GM12878 (cell line): ENCODE results near the gene RMP24.

Experiments
- ATAC-seq: fragments of 200-7000 bp; cut with Tn5 transposase; 3 replicates; pipeline ENCODE4 v1.9.1; 2020; ENCODE audit warnings: mild to moderate bottlenecking, moderate library complexity
- BruUV-seq: library from RNA; stranded (reverse); fragments of 400-500 nt; replicated peaks from 2 replicates; lab custom pipeline; 2021; lab: Mats Ljungman, UMichigan
- CTCF ChIA-PET: fragments of 300-600 bp; sonication (Branson Sonifier 250); formaldehyde crosslinking; extraction: SDS; loops from one replicate; lab custom pipeline; 2021; ENCODE audit warnings: inconsistent platforms; lab: Yijun Ruan, JAX
- POLR2A ChIA-PET: fragments of 350-600 bp; formaldehyde crosslinking; extraction: SDS; loops from one replicate; lab custom pipeline; 2021; ENCODE audit warnings: inconsistent platforms; lab: Charles Lee
- RAD21 ChIA-PET: fragments of 300-600 bp; sonication (Branson Sonifier 250); formaldehyde crosslinking; loops from one replicate; lab custom pipeline; 2023; ENCODE audit warnings: antibody characterized with exemption; ENCODE audit not compliant: unreplicated experiment; lab: Charles Lee
- SMC1A ChIA-PET: fragments of 300-600 bp; sonication (Branson Sonifier 250); formaldehyde crosslinking; loops from one replicate; lab custom pipeline; 2023; ENCODE audit not compliant: unreplicated experiment, uncharacterized antibody; lab: Charles Lee
- DNase-seq: peaks from one replicate; pipeline ENCODE4 v3.0.0-alpha.2; 2011; ENCODE audit warnings: low read depth, low spot score
- FAIRE-seq: peaks from 3 replicates; lab custom pipeline; 2011; peaks lifted over from hg19 to GRCh38; lab: Jason Lieb, UNC
- H2AFZ ChIP-seq: 2 replicates; pipeline ENCODE4 v1.6.0; 2011; ENCODE audit warnings: low read depth, low read length, control low read depth; ENCODE audit not compliant: control insufficient read depth
- H3K27ac ChIP-seq: 2 replicates; pipeline ENCODE4 v1.5.1; 2011; ENCODE audit warnings: control low read depth; ENCODE audit not compliant: control insufficient read depth, insufficient read depth
- H3K27me3 ChIP-seq, 2 experiments: replicated peaks in 1 of 2; 2 replicates each; pipeline versions ENCODE4 v1.6.0 to v1.6.1; 2011; ENCODE audit warnings: low read length in 1 of 2; ENCODE audit not compliant: control insufficient read depth in 2 of 2, insufficient read depth in 2 of 2
- H3K36me3 ChIP-seq, 2 experiments: 2 replicates each; pipeline ENCODE4 v1.5.1; 2011; ENCODE audit warnings: low read length in 1 of 2; ENCODE audit not compliant: control insufficient read depth in 2 of 2, insufficient read depth in 2 of 2
- H3K4me1 ChIP-seq: 2 replicates; pipeline ENCODE4 v1.6.1; 2011; ENCODE audit warnings: mild to moderate bottlenecking, low read length, moderate library complexity, mixed read lengths; ENCODE audit not compliant: control insufficient read depth, insufficient read depth
- H3K4me2 ChIP-seq: 2 replicates; pipeline ENCODE4 v1.6.0; 2011; ENCODE audit warnings: control low read depth; ENCODE audit not compliant: control insufficient read depth, insufficient read depth
- H3K4me3 ChIP-seq: fragments of 200-600 bp; sonication (generic); 2 replicates; pipeline ENCODE4 v1.5.1; 2016
- H3K79me2 ChIP-seq: 2 replicates; pipeline ENCODE4 v1.6.0; 2011; ENCODE audit warnings: low read length; ENCODE audit not compliant: control insufficient read depth, insufficient read depth
- H3K9ac ChIP-seq: 2 replicates; pipeline ENCODE4 v1.8.0; 2011; ENCODE audit warnings: low read length, control low read depth, mixed read lengths; ENCODE audit not compliant: control insufficient read depth, insufficient read depth
- H3K9me3 ChIP-seq: replicated peaks from 3 replicates; pipeline ENCODE4 v1.5.1; 2011; ENCODE audit warnings: mild to moderate bottlenecking, low read length; ENCODE audit not compliant: control insufficient read depth, insufficient read depth
- H4K20me1 ChIP-seq: 2 replicates; pipeline ENCODE4 v1.6.0; 2011; ENCODE audit not compliant: control insufficient read depth, insufficient read depth
- ESRRA ChIP-seq: IDR thresholded peaks from 2 replicates; pipeline ENCODE4 v1.6.1; 2012; ENCODE audit warnings: mild to moderate bottlenecking, low read length, improper control_type of control experiment
- FOXM1 ChIP-seq: IDR thresholded peaks from 2 replicates; pipeline ENCODE4 v1.6.1; 2012; ENCODE audit warnings: low read depth, mild to moderate bottlenecking, inconsistent platforms, low read length, moderate library complexity
- GATAD2B ChIP-seq: fragments of 450-650 bp; conservative IDR thresholded peaks from 2 replicates; pipeline ENCODE4 v1.6.1; 2017; ENCODE audit warnings: low read depth, mild to moderate bottlenecking, moderate library complexity
- IRF4 ChIP-seq: IDR thresholded peaks from 2 replicates; pipeline ENCODE4 v1.6.1; 2011; ENCODE audit warnings: low read depth, low read length
- KLF5 ChIP-seq: fragments of 450-650 bp; IDR thresholded peaks from 2 replicates; pipeline ENCODE4 v1.6.1; 2014; ENCODE audit warnings: mild to moderate bottlenecking; ENCODE audit not compliant: partially characterized antibody
- PRDM15 ChIP-seq: fragments of 450-650 bp; formaldehyde crosslinking; IDR thresholded peaks from 2 replicates; pipeline ENCODE4 v1.4.0; 2020; ENCODE audit warnings: mild to moderate bottlenecking, moderate library complexity
- SKIL ChIP-seq: fragments of 450-650 bp; IDR thresholded peaks from 2 replicates; pipeline ENCODE4 v1.6.1; 2017; ENCODE audit warnings: mild to moderate bottlenecking, low read depth, inconsistent platforms; ENCODE audit not compliant: poor library complexity, severe bottlenecking
- SP1 ChIP-seq: IDR thresholded peaks from one replicate; pipeline ENCODE4 v1.6.1; 2011; ENCODE audit warnings: low read depth, low read length
- ZNF24 ChIP-seq: fragments of 450-650 bp; IDR thresholded peaks from 2 replicates; pipeline ENCODE4 v1.6.1; 2017; ENCODE audit warnings: antibody characterized with exemption, mild to moderate bottlenecking
- ZNF592 ChIP-seq: fragments of 450-650 bp; IDR thresholded peaks from 2 replicates; pipeline ENCODE4 v1.6.1; 2017; ENCODE audit warnings: mild to moderate bottlenecking, moderate library complexity
- ZNF622 ChIP-seq: fragments of 450-650 bp; IDR thresholded peaks from 2 replicates; pipeline ENCODE4 v1.6.1; 2017; ENCODE audit warnings: mild to moderate bottlenecking, inconsistent platforms
- WGBS: methylation state at CpG from one replicate; pipeline ENCODE4 v1.1.6; 2016; ENCODE audit warnings: low lambda C conversion rate; ENCODE audit not compliant: insufficient replicate concordance, insufficient coverage; ENCODE audit errors: missing lambda C conversion rate; 5-methylcytosine and 5-hydroxymethylcytosine counted together
- in situ Hi-C: fragments of 300-500 bp; cut with MboI; formaldehyde crosslinking; loops from 9 replicates; pipeline ENCODE4 v1.14.3; 2018; ENCODE audit warnings: mixed read lengths
- intact Hi-C: fragments of 100-400 bp; cut with micrococcal nuclease; formaldehyde crosslinking; loops from one replicate; pipeline ENCODE4 v1.14.2; 2022; ENCODE audit not compliant: unreplicated experiment

RMP24 gene

GRCh38 chr18:35927430-35927829 is 45.0 kb upstream of the RMP24 start:
- ChIA-PET SMC1A (interaction anchor here (1.0 to 2.5 kb wide), 2 partner anchors 11 to 172 kb away, joined by 3 to 6 read pairs; no protein-coding TSS in a partner anchor), RAD21 (no interaction called here), CTCF (interaction anchor here (0.6 to 1.2 kb wide), 2 partner anchors 9 to 90 kb away, joined by 3 read pairs; no protein-coding TSS in a partner anchor), POLR2A (no interaction called here)
- no peak overlapping the region for H3K4me2 ChIP-seq
- 17% methylated on average over 3 of the region's 3 CpGs for WGBS
- no TSS peak for BruUV-seq
- no peaks in the 10 kb centered on the region for H3K27me3 ChIP-seq
- H3K4me1 ChIP-seq = no peaks in the 10 kb centered on the region
- H3K36me3 ChIP-seq = no peaks in the 10 kb centered on the region
- no peak for FAIRE-seq
- in situ Hi-C loops = no loop called here
- ATAC-seq = no peak
- peaks cover 1% of the 10 kb centered on the region; the same call in 2 of the 3 replicates for H3K9me3 ChIP-seq
- no peaks in the 10 kb centered on the region for H4K20me1 ChIP-seq
- no peak overlapping the region for H2AFZ ChIP-seq
- intact Hi-C loops = no loop called here
- H3K79me2 ChIP-seq = no peaks in the 10 kb centered on the region
- H3K4me3 ChIP-seq = no peak overlapping the region
- no peak overlapping the region for H3K27ac ChIP-seq
- no peak for DNase-seq
- TF ChIP-seq SKIL = no peak
- no peak for TF ChIP-seq KLF5
- TF ChIP-seq GATAD2B = no peak
- TF ChIP-seq ZNF592 = no peak
- TF ChIP-seq SP1 = no peak
- TF ChIP-seq PRDM15 = no peak
- TF ChIP-seq FOXM1 = no peak
- TF ChIP-seq ESRRA = no peak
- TF ChIP-seq IRF4 = no peak
- TF ChIP-seq ZNF622 = no peak
- no peak for TF ChIP-seq ZNF24
- no peak overlapping the region for H3K9ac ChIP-seq
